Measurements from ENCODE around the gene CST7.

DNA sequence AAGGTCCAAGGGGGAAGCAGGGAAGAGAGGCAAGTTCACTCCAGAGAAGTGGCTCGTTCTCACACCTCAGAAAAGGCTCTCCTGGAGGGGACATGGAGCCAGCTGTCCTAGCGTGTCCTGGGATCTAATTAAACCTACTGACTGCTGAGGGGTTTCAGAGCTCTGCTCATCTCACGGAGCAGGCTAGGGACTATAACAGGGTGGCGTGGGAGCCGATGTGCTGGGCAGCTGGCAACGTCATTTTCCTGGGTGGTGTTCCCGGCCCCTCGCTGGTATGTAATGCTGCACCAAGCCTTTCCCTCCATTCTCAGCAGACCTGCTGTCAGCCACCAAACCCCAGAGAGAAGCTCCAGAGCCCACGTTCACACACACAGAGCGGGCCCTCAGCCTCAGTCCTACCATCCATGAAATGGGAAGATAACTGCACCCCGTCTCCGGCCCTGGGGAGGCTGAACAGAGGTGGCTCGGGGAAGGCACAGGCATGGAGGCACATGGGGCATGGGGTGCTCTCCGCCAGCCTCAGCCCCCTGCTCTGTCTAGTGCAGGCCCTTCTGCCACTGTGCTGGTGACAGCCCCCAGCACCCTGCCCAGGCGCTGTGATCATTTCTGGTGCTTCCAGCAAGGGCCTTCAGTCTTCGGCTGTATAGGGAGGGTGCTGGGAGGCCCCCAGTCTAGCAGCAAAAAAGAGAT lies 1.9 kb downstream of the CST7 start:
- TF ChIP-seq POLR2AphosphoS5 (IDR thresholded peaks at IDR 0.05; ENCODE audit: low read depth, low read length) = no peak
- TF ChIP-seq, protein P1, sequence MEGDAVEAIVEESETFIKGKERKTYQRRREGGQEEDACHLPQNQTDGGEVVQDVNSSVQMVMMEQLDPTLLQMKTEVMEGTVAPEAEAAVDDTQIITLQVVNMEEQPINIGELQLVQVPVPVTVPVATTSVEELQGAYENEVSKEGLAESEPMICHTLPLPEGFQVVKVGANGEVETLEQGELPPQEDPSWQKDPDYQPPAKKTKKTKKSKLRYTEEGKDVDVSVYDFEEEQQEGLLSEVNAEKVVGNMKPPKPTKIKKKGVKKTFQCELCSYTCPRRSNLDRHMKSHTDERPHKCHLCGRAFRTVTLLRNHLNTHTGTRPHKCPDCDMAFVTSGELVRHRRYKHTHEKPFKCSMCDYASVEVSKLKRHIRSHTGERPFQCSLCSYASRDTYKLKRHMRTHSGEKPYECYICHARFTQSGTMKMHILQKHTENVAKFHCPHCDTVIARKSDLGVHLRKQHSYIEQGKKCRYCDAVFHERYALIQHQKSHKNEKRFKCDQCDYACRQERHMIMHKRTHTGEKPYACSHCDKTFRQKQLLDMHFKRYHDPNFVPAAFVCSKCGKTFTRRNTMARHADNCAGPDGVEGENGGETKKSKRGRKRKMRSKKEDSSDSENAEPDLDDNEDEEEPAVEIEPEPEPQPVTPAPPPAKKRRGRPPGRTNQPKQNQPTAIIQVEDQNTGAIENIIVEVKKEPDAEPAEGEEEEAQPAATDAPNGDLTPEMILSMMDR (IDR thresholded peaks at IDR 0.05) = no peak
